GM06990 (cell line): ENCODE results near the gene CARNS1.

ENCODE experiments used
- DNase-seq: peaks from one replicate; pipeline ENCODE4 v3.0.0-alpha.2; 2011; ENCODE audit not compliant: insufficient read length; ENCODE audit errors: extremely low read depth
- H3K27me3 ChIP-seq: replicated peaks from 2 replicates; pipeline ENCODE4 v1.6.0; 2011; ENCODE audit warnings: low read length; ENCODE audit not compliant: control insufficient read depth, insufficient read depth
- H3K36me3 ChIP-seq: 2 replicates; pipeline ENCODE4 v1.5.1; 2011; ENCODE audit warnings: low read length; ENCODE audit not compliant: control insufficient read depth, insufficient read depth
- H3K4me3 ChIP-seq: replicated peaks from 2 replicates; pipeline ENCODE4 v1.5.1; 2011; ENCODE audit warnings: low read depth, mild to moderate bottlenecking, control low read depth, low read length
- TF ChIP-seq, protein P1 (sequence below): IDR thresholded peaks from 2 replicates; pipeline ENCODE4 v1.5.1; 2011; ENCODE audit warnings: low read length, control low read depth, mild to moderate bottlenecking, inconsistent platforms; ENCODE audit not compliant: insufficient read depth, poor library complexity, severe bottlenecking

CARNS1 gene

DNA sequence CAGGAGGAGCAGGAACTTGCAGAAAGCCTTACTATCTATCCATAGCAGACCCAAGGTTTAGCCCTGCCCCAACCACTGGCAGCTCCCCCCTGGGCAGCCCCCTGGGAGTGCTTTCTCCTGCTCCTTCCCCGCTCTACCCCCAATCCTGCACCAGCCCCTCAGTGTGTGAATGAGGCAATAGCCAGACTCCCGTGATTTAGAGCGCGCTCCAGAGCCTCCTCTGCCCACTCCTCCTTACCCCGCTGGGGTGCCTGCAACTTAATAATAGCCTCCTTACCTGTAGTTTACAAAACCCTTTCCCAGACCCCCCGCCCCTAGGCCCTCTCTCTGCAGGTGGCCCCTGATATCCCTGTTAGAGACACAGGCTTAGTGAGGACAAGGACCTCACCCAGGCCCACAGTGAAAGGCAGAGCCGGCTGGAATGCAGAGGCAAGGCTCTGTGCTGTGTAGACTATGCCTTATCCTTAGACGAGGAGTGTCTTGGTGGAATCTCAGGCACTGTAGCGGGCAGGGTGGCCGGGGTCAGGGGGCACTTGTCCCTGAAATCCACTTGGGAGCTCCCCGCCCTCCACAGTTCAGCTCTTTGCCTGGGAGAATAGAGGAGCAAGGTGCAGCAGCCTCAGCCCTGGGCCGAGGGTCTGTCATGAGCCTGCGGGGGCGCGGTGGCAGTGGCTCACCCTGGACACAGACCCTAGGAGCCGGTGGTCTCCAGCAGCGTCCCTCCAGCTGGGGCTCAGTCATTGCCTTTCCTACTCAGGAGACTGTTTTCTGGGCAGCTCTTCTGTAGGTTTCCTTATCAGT, 4.3 kb upstream of the CARNS1 start:
- Histone ChIP-seq H3K27me3 (no peaks in the 10 kb centered on the region; the same call in 1 of the 2 replicates), H3K36me3 (peaks cover 12% of the 10 kb centered on the region), H3K4me3 (no peak overlapping the region)
- TF ChIP-seq, protein P1, sequence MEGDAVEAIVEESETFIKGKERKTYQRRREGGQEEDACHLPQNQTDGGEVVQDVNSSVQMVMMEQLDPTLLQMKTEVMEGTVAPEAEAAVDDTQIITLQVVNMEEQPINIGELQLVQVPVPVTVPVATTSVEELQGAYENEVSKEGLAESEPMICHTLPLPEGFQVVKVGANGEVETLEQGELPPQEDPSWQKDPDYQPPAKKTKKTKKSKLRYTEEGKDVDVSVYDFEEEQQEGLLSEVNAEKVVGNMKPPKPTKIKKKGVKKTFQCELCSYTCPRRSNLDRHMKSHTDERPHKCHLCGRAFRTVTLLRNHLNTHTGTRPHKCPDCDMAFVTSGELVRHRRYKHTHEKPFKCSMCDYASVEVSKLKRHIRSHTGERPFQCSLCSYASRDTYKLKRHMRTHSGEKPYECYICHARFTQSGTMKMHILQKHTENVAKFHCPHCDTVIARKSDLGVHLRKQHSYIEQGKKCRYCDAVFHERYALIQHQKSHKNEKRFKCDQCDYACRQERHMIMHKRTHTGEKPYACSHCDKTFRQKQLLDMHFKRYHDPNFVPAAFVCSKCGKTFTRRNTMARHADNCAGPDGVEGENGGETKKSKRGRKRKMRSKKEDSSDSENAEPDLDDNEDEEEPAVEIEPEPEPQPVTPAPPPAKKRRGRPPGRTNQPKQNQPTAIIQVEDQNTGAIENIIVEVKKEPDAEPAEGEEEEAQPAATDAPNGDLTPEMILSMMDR, result no peak
- DNase-seq, result no peak

DNA sequence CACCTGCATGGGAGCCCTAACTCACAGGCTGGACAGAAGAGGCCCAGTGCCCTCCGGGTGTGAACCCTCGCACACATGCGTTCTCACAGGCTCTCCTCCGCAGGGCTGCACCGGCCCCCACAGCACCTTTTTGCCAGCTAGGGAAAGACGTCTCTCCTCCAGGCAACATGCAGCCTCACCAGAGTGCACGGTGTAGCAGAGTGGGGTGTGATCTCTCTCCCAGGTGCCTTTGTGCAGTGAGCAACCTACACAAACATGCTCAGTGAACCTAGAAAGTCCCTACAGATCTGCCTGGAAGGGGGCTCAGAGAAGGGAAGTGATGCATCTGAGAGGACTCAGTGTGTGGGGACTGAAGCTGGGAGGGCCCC, 3.7 kb upstream of the CARNS1 start:
- Histone ChIP-seq H3K4me3 (no peak overlapping the region), H3K36me3 (peaks cover 10% of the 10 kb centered on the region), H3K27me3 (no peaks in the 10 kb centered on the region; the same call in 1 of the 2 replicates)
- no peak for DNase-seq
- TF ChIP-seq, protein P1, result no peak

DNA sequence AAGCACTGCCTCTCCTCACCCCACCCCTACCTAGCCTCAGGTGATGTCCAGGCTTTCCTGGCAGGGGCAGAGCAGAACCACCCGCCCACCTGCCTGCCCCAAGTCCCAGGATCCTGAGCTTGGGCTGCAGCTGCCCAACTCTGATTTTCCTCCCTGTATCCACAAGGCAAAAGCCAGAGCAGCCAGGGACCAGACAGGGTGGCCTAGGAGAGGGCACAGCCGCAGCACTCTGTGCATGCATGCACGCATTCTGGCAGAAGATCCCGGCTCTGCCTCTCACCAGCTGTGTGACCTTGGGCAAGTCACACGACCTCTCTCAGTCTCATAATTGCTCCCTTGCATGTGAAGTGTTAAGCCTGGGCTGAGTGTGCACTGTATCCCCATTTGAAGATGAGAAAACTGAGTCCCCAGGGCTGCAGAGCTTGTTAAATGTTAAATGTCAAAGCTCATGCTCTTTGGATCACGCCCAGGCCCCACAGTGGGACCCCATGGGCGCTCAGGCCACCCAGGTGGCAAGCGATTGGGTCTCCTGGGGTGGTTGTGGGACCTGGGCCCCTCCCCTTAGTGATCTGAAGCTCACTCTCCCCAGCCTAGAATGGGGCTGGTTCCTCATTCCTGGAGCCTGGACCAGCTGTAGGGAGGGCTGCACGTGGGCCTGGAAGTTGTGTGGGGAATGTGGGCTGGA, 2.8 kb upstream of the CARNS1 start:
- peaks cover 7% of the 10 kb centered on the region for H3K36me3 ChIP-seq
- no peak overlapping the region for H3K4me3 ChIP-seq
- TF ChIP-seq, protein P1, result no peak
- no peaks in the 10 kb centered on the region; the same call in 1 of the 2 replicates for H3K27me3 ChIP-seq
- no peak for DNase-seq

DNA sequence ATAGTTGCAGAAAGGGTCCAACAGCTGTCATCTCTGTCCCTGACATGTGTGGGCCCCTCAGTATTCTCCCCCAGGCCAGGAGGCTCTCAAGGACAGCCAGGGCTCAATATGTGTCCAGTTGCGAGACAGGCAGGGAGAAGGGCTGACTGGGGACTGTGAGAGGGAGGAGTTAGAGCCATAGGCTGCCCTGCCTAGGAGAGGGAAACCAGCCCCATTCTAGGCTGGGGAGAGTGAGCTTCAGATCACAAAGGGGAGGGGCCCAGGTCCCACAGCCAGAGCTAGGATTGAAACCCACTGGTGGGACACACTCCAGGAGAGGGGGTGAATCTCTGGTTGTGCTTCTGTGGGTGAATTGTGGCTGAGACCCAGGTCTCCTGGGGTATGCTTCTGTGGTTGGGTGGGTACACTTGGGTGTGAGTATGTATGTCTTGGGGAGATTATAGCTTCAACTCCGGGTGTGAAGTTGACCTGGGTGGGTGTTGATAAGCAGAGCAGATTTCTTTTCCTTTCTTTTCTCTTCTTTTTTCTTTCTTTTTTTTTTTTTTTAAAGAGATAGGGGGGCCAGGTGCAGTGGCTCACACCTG, 2.1 kb upstream of the CARNS1 start:
- no peaks in the 10 kb centered on the region; the same call in 1 of the 2 replicates for H3K27me3 ChIP-seq
- no peak overlapping the region for H3K4me3 ChIP-seq
- no peak for DNase-seq
- peaks cover 2% of the 10 kb centered on the region for H3K36me3 ChIP-seq
- TF ChIP-seq, protein P1, result no peak

DNA sequence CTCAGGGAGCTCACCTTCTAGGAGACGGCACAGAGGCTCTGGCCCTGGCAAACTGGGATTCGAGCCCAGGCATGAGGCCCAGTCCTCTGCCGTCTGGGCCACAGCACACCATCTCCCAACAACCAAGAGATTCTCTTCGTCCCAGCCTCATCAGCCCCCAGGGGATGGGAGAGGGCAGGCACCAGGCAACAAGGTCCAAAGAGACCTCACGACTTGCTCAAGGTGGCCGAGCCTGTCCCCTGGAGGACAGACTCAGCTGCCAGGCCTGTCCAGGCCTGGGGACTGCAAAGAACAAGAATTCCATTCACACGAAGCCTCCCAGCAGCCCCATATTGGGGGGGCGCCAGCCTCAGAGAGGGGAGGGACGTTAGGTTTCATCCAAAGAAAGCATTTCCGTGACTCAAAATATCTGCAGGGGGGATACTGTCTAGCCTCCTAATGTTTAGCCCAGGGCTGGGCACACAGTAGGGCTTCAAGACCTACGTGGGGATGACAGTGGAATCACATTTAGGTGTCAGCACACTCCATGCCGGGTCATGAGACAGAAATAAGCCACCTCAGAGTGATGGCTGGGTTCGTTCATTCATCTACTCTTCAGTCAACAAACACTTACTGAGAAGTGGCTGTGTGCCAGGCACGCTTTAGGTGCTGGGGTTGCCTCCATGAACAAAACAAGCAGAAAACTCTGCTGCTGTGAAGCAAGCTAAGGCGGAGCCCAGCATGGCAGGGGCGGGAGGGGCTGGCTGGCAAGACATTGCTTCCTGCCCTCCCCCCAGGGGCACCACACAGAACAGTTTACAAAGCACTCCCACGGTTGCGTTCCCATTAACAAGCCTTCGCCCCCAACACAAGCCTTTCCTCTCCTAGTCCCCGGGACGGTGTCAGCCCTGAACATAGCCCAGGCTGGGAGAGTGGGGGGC, 1.2 kb downstream of the CARNS1 start:
- DNase-seq, result no peak
- no peak overlapping the region for H3K4me3 ChIP-seq
- H3K36me3 ChIP-seq, result no peaks in the 10 kb centered on the region
- no peaks in the 10 kb centered on the region; the same call in 1 of the 2 replicates for H3K27me3 ChIP-seq
- TF ChIP-seq, protein P1, result no peak
